SK-N-MC (cell line): Measurements from ENCODE around the gene BRCA2.

Experiments
- EZH2 ChIP-seq: fragments of 200-600 bp; sonication (generic); IDR thresholded peaks from one replicate; pipeline ENCODE4 v1.6.1; 2017; ENCODE audit warnings: antibody characterized with exemption
- FOXP2 ChIP-seq: optimal IDR thresholded peaks from 2 replicates; pipeline ENCODE3; 2011; ENCODE audit warnings: mild to moderate bottlenecking, moderate library complexity; ENCODE audit not compliant: insufficient read depth; ENCODE audit errors: extremely low read length, control extremely low read depth
- POLR2AphosphoS5 ChIP-seq: IDR thresholded peaks from 2 replicates; pipeline ENCODE4 v1.6.1; 2012; ENCODE audit warnings: mild to moderate bottlenecking, low read depth, low read length, borderline replicate concordance

GRCh38 chr13:32425158-32425557, 109.8 kb downstream of the BRCA2 start:
- TF ChIP-seq EZH2 (no peak), POLR2AphosphoS5 (no peak), FOXP2 (no peak)
